HCT116 (cell line): ENCODE results near the gene PKD2L2. TPM values are rescaled to one million over a fixed set of nuclear protein-coding genes. Genes with fewer than 3 reads are reported as not detected.

Source experiments
- ATAC-seq: fragments of 200-7000 bp; cut with Tn5 transposase; 2 replicates; pipeline ENCODE4 v1.9.1; 2020; ENCODE audit warnings: mild to moderate bottlenecking, moderate library complexity
- BruUV-seq: library from RNA; stranded (reverse); fragments of 400-500 nt; replicated peaks from 2 replicates; lab custom pipeline; 2021; lab: Mats Ljungman, UMichigan
- CTCF ChIA-PET: fragments of 300-600 bp; sonication (Branson Sonifier 250); formaldehyde crosslinking; loops from one replicate; lab custom pipeline; 2021; ENCODE audit warnings: antibody characterized with exemption; lab: Charles Lee
- POLR2A ChIA-PET: fragments of 300-600, 350-600 bp; sonication (Branson Sonifier 250); formaldehyde crosslinking; loops from one replicate; lab custom pipeline; 2021; ENCODE audit warnings: antibody characterized with exemption; lab: Charles Lee
- RAD21 ChIA-PET, 2 experiments: fragments of 300-600 bp; sonication (Branson Sonifier 250); formaldehyde crosslinking; loops; one replicate each; lab custom pipeline; 2023; ENCODE audit warnings: low total read pairs in 2 of 2; ENCODE audit not compliant: uncharacterized antibody in 2 of 2, unreplicated experiment in 2 of 2, low non-redundant PET in 1 of 2; lab: Charles Lee
- DNase-seq: peaks from one replicate; pipeline ENCODE4 v3.0.0-alpha.2; 2010; ENCODE audit warnings: low read depth, low spot score
- H2AFZ ChIP-seq: fragments of 200-600 bp; shearing (Covaris generic), sonication (generic); 2 replicates; pipeline ENCODE4 v1.6.1; 2017; ENCODE audit warnings: low read depth, mixed run types, mixed read lengths, antibody characterized with exemption, low read length; ENCODE audit not compliant: poor library complexity, severe bottlenecking
- H3K27ac ChIP-seq: 2 replicates; pipeline ENCODE4 v1.5.1; 2012; ENCODE audit warnings: low read depth, low read length
- H3K27me3 ChIP-seq: fragments of 200-600 bp; sonication (generic); 2 replicates; pipeline ENCODE4 v1.6.1; 2016; ENCODE audit warnings: mixed run types, low read length, mixed read lengths; ENCODE audit not compliant: insufficient read depth
- H3K36me3 ChIP-seq, 2 experiments: fragments of 200-500 bp in 1 of 2; fragments of 200-600 bp in 1 of 2; sonication (Bioruptor generic) in 1 of 2; sonication (generic) in 1 of 2; 2 replicates each; pipeline versions ENCODE4 v1.5.1 to v1.6.1; 2014 to 2016; ENCODE audit warnings: low read length in 2 of 2, inconsistent platforms in 1 of 2, mixed read lengths in 1 of 2, mixed run types in 1 of 2; ENCODE audit not compliant: insufficient read depth in 2 of 2, control insufficient read depth in 1 of 2
- H3K4me1 ChIP-seq, 2 experiments: fragments of 200-600 bp in 1 of 2; sonication (generic) in 1 of 2; 2 replicates each; pipeline versions ENCODE4 v1.5.1 to v1.6.1; 2012 to 2017; ENCODE audit warnings: low read length in 2 of 2, inconsistent platforms in 1 of 2, mild to moderate bottlenecking in 1 of 2, mixed read lengths in 1 of 2, mixed run types in 1 of 2, moderate library complexity in 1 of 2; ENCODE audit not compliant: insufficient read depth in 2 of 2, control insufficient read depth in 1 of 2
- H3K4me2 ChIP-seq: fragments of 200-600 bp; sonication (generic); 2 replicates; pipeline ENCODE4 v1.6.1; 2017; ENCODE audit warnings: mixed run types, low read length, mixed read lengths
- H3K4me3 ChIP-seq, 2 experiments: fragments of 200-600 bp in 1 of 2; sonication (generic) in 1 of 2; replicated peaks in 1 of 2; 2 replicates each; pipeline ENCODE4 v1.5.1; 2011 to 2016; ENCODE audit warnings: low read length in 2 of 2, control low read depth in 1 of 2, low read depth in 1 of 2, mild to moderate bottlenecking in 1 of 2, mixed read lengths in 1 of 2, mixed run types in 1 of 2
- H3K79me2 ChIP-seq: fragments of 200-600 bp; sonication (generic); 2 replicates; pipeline ENCODE4 v1.6.1; 2017; ENCODE audit warnings: mild to moderate bottlenecking, mixed run types, low read length, moderate library complexity, mixed read lengths; ENCODE audit not compliant: insufficient read depth
- H3K9ac ChIP-seq: fragments of 200-600 bp; sonication (generic); 2 replicates; pipeline ENCODE4 v1.6.1; 2016; ENCODE audit warnings: low read length, mixed read lengths
- H3K9me2 ChIP-seq: fragments of 200-600 bp; sonication (generic), shearing (Covaris generic); 2 replicates; pipeline ENCODE4 v1.6.1; 2017; ENCODE audit warnings: mixed run types, mild to moderate bottlenecking, moderate library complexity; ENCODE audit not compliant: insufficient read depth
- H3K9me3 ChIP-seq, 2 experiments: fragments of 200-500 bp in 1 of 2; fragments of 200-600 bp in 1 of 2; sonication (Bioruptor generic) in 1 of 2; sonication (generic) in 1 of 2; 2 replicates each; pipeline ENCODE4 v1.6.1; 2014 to 2017; ENCODE audit warnings: low read length in 2 of 2, mixed read lengths in 2 of 2, inconsistent platforms in 1 of 2, low read depth in 1 of 2, mild to moderate bottlenecking in 1 of 2, mixed run types in 1 of 2, moderate library complexity in 1 of 2; ENCODE audit not compliant: control insufficient read depth in 1 of 2, insufficient read depth in 1 of 2
- H4K20me1 ChIP-seq: fragments of 200-600 bp; sonication (generic), shearing (Covaris generic); 2 replicates; pipeline ENCODE4 v1.6.1; 2017; ENCODE audit warnings: mixed run types, mild to moderate bottlenecking, moderate library complexity; ENCODE audit not compliant: insufficient read depth
- CEBPB ChIP-seq: IDR thresholded peaks from 2 replicates; pipeline ENCODE4 v1.6.1; 2012; ENCODE audit warnings: low read depth
- ELF1 ChIP-seq: IDR thresholded peaks from 2 replicates; pipeline ENCODE4 v1.6.1; 2012; ENCODE audit warnings: low read depth, borderline replicate concordance
- EZH2 ChIP-seq: fragments of 200-600 bp; sonication (generic); IDR thresholded peaks from 2 replicates; pipeline ENCODE4 v1.6.1; 2017; ENCODE audit warnings: antibody characterized with exemption, mixed run types
- FOSL1 ChIP-seq: IDR thresholded peaks from 2 replicates; pipeline ENCODE4 v1.6.1; 2012; ENCODE audit warnings: low read depth
- MAX ChIP-seq: IDR thresholded peaks from 2 replicates; pipeline ENCODE4 v1.6.1; 2012
- POLR2A ChIP-seq: IDR thresholded peaks from 2 replicates; pipeline ENCODE4 v1.7.0; 2011; ENCODE audit warnings: borderline replicate concordance; ENCODE audit not compliant: insufficient read depth, insufficient read length; ENCODE audit errors: extremely low read depth
- RAD21 ChIP-seq: IDR thresholded peaks from 2 replicates; pipeline ENCODE4 v1.6.1; 2012; ENCODE audit warnings: low read depth, mild to moderate bottlenecking
- SIN3A ChIP-seq: IDR thresholded peaks from 2 replicates; pipeline ENCODE4 v1.6.1; 2012; ENCODE audit warnings: low read depth
- SP1 ChIP-seq: IDR thresholded peaks from 2 replicates; pipeline ENCODE4 v1.6.1; 2012; ENCODE audit warnings: low read depth
- ZBTB33 ChIP-seq: IDR thresholded peaks from 2 replicates; pipeline ENCODE4 v1.6.1; 2011; ENCODE audit warnings: mild to moderate bottlenecking, low read length, moderate library complexity; ENCODE audit not compliant: insufficient replicate concordance; ENCODE audit errors: extremely low read depth
- ZFX ChIP-seq: fragments of 450-650 bp; IDR thresholded peaks from 2 replicates; pipeline ENCODE4 v1.6.1; 2017
- intact Hi-C: fragments of 100-400 bp; cut with micrococcal nuclease; formaldehyde crosslinking; loops from 2 replicates; pipeline ENCODE4 v1.10.0; 2022
- total RNA-seq: library from RNA; stranded (reverse); gene quantifications from one replicate; pipeline ENCODE4 v1.2.1, GENCODE V29; 2021; ENCODE audit not compliant: unreplicated experiment

The PKD2L2 gene
- total RNA-seq, 1 experiment from 2014 or later = not detected

- intact Hi-C loops = no loop called here
- CTCF ChIA-PET = no interaction called here
Measured at GRCh38 chr5:137888466-137888862, 793 bp upstream of the PKD2L2 start.

DNA sequence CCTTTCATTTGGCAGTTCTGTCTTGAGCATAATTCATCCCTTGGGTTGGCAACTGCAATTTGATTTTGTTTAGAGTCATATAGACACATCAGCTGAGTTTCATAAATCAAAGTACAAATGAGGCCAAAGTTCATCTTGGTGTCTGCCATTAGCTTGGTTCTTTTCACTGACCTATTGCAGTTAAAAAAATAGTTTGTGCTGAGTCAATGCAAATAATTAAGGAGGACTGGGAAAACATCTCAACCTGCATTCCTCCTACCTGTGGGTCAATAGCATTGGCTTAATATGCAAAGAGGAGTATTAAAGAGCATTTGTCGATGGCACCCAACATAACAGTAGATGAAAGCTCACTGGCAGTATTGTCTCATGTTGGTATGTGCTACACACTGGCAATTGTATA is 1.6 kb downstream of the PKD2L2 start:
- Histone ChIP-seq H3K79me2 (no peaks in the 10 kb centered on the region), H3K9ac (no peak overlapping the region), H3K4me2 (no peak overlapping the region), H3K4me3 (no peak overlapping the region), H3K27ac (no peak overlapping the region), H3K4me1 (no peaks in the 10 kb centered on the region), H3K27me3 (no peaks in the 10 kb centered on the region), H3K9me2 (no peaks in the 10 kb centered on the region), H3K9me3 (no peaks in the 10 kb centered on the region), H3K36me3 (no peaks in the 10 kb centered on the region), H2AFZ (no peak overlapping the region), H4K20me1 (no peaks in the 10 kb centered on the region)
- no TSS peak for BruUV-seq
- TF ChIP-seq ZBTB33 (no peak), ZFX (no peak), FOSL1 (no peak), ELF1 (no peak), SP1 (no peak), SIN3A (no peak), EZH2 (no peak), CEBPB (no peak), RAD21 (no peak)
- ATAC-seq = no peak
- intact Hi-C loops = no loop called here
- ChIA-PET CTCF (no interaction called here), POLR2A (no interaction called here), RAD21 (no interaction called here)
- no peak for DNase-seq

More at GRCh38 chr5:137888466-137888862, 793 bp upstream of the PKD2L2 start:
- Histone ChIP-seq H3K36me3 (no peaks in the 10 kb centered on the region), H3K9ac (no peak overlapping the region), H3K9me3 (no peaks in the 10 kb centered on the region), H3K27ac (no peak overlapping the region), H3K4me1 (no peaks in the 10 kb centered on the region), H3K4me3 (no peak overlapping the region), H3K9me2 (no peaks in the 10 kb centered on the region), H3K4me2 (no peak overlapping the region), H3K27me3 (no peaks in the 10 kb centered on the region), H4K20me1 (no peaks in the 10 kb centered on the region), H2AFZ (no peak overlapping the region), H3K79me2 (no peaks in the 10 kb centered on the region)
- ATAC-seq = no peak
- no peak for TF ChIP-seq POLR2A
- TF ChIP-seq MAX = no peak
- ChIA-PET POLR2A (no interaction called here), RAD21 (no interaction called here)
- BruUV-seq = no TSS peak
- no peak for DNase-seq
